Kidney (tissue), 14 donors: ENCODE data around the gene CYTH4. TPM values are rescaled to one million over a fixed set of nuclear protein-coding genes. Genes with fewer than 3 reads are reported as not detected.

Experiments used
- DNase-seq, 5 donors: peaks; one replicate each; pipeline ENCODE4 v3.0.0-alpha.2; 2013 to 2020
- FAIRE-seq: peaks from 2 replicates; lab custom pipeline; 2012; peaks lifted over from hg19 to GRCh38; lab: Jason Lieb, UNC
- H3K27ac ChIP-seq, 2 donors: one replicate each; pipeline ENCODE4 v1.7.0; 2013; ENCODE audit warnings: low read depth in 2 of 2, low read length in 2 of 2, inconsistent platforms in 1 of 2
- H3K27me3 ChIP-seq: one replicate; pipeline ENCODE4 v1.7.1; 2013; ENCODE audit warnings: low read length, inconsistent platforms; ENCODE audit not compliant: control insufficient read depth, insufficient read depth
- H3K36me3 ChIP-seq, 3 donors: one replicate each; pipeline versions ENCODE4 v1.7.0 to v1.7.1; 2013; ENCODE audit warnings: low read length in 3 of 3, control low read depth in 1 of 3, inconsistent platforms in 1 of 3; ENCODE audit not compliant: insufficient read depth in 3 of 3, control insufficient read depth in 2 of 3
- H3K4me1 ChIP-seq, 3 donors: one replicate each; pipeline versions ENCODE4 v1.7.0 to v1.7.1; 2013; ENCODE audit warnings: low read length in 3 of 3, inconsistent platforms in 1 of 3, low read depth in 1 of 3; ENCODE audit not compliant: control insufficient read depth in 2 of 3, insufficient read depth in 2 of 3
- H3K4me3 ChIP-seq, 3 donors: one replicate each; pipeline versions ENCODE4 v1.7.0 to v1.8.1; 2013; ENCODE audit warnings: low read length in 3 of 3, control low read depth in 1 of 3, inconsistent platforms in 1 of 3
- H3K9ac ChIP-seq, 3 donors: one replicate each; pipeline versions ENCODE4 v1.7.0 to v1.7.1; 2013; ENCODE audit warnings: low read length in 3 of 3, control low read depth in 1 of 3, inconsistent platforms in 1 of 3
- H3K9me3 ChIP-seq, 3 donors: one replicate each; pipeline versions ENCODE4 v1.7.0 to v1.7.1; 2013; ENCODE audit warnings: low read length in 3 of 3, control low read depth in 1 of 3, inconsistent platforms in 1 of 3; ENCODE audit not compliant: control insufficient read depth in 2 of 3, insufficient read depth in 1 of 3
- CTCF ChIP-seq: IDR thresholded peaks from 3 replicates; pipeline ENCODE4 v1.5.1; 2012; ENCODE audit warnings: mild to moderate bottlenecking, moderate library complexity, borderline replicate concordance; ENCODE audit not compliant: insufficient read depth; ENCODE audit errors: extremely low read depth
- intact Hi-C: fragments of 100-400 bp; cut with DNase I; formaldehyde crosslinking; loops from one replicate; pipeline ENCODE4 v1.11.1; 2022
- polyA plus RNA-seq: library from polyadenylated mRNA; stranded (reverse); fragments of 350-450 nt; fragmentation: Illumina TruSeq; extraction: RNeasy Lipid Tissue Mini Kit (QIAGEN cat#74804); gene quantifications from one replicate; pipeline ENCODE4 v1.2.3, GENCODE V29; 2014; ENCODE audit warnings: low read depth, low replicate concordance; ENCODE audit not compliant: insufficient read depth
- total RNA-seq: library from RNA; stranded (reverse); fragmentation: NEBNext Ultra II Directional; extraction: Animal tissue kit (Norgen Biotek cat#: 25700); gene quantifications from one replicate; pipeline ENCODE4 v1.2.1, GENCODE V29; 2021
- donor health status: control.
- donor health status: control.
- donor health status: control.
- donor health status: control.
- donor health status: control.
- donor health status: DM: yes; HTN: yes; CAD: no.
- donor health status: Normal renal cell carcinoma (clear cell type).

Gene CYTH4
- total and polyA plus RNA-seq, 2 donors from 2014 or later: 1.9 to 30.2 TPM

DNA sequence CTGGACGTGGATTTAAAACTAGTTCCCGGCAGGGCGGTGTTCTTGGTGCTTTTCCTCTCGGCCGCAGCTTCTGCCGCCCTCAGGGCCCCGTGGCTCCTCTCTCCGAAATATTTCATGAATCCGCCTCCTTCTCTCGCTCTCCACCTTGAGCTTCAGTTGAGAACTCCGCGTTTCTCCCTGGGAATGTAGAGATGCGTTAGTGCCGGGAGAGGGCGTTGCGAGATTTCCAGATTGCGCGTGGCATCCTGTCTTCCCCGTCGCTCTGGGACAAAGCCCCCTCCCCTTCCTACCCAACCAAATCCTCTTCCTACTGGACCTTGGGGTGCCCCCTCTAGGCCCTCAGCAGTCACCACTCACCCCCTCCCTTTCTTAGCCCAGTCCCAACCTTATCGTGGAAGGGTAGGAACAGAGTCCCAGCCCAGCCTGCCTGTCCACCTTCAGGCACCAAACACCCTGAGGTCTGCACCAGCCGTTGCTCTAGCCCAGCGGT lies 22.7 kb upstream of the CYTH4 start:
- DNase-seq: peak in 3 of 5 donors; percentile 38 to 81 (median 70)
- peaks cover 0 to 6% (median 0%) of the 10 kb centered on the region in 3 donors for H3K9me3 ChIP-seq
- intact Hi-C loops: no loop called here
- no peak for FAIRE-seq
- H3K27me3 ChIP-seq: no peaks in the 10 kb centered on the region
- no peak overlapping the region for H3K4me3 ChIP-seq
- H3K36me3 ChIP-seq: no peaks in the 10 kb centered on the region
- no peaks in the 10 kb centered on the region for H3K4me1 ChIP-seq
- no peak overlapping the region for H3K27ac ChIP-seq
- H3K9ac ChIP-seq: no peak overlapping the region
- TF ChIP-seq CTCF: peak; percentile 28

GRCh38 chr22:37260155-37260795 lies 22.0 kb upstream of the CYTH4 start:
- intact Hi-C loops: no loop called here
- no peak for DNase-seq
- H3K9me3 ChIP-seq: peaks cover 0 to 6% (median 0%) of the 10 kb centered on the region in 3 donors
- H3K27ac ChIP-seq: no peak overlapping the region
- FAIRE-seq: no peak
- H3K36me3 ChIP-seq: no peaks in the 10 kb centered on the region
- H3K4me3 ChIP-seq: no peak overlapping the region
- H3K4me1 ChIP-seq: no peaks in the 10 kb centered on the region
- H3K27me3 ChIP-seq: no peaks in the 10 kb centered on the region
- no peak overlapping the region for H3K9ac ChIP-seq
- no peak for TF ChIP-seq CTCF

- no peak overlapping the region for H3K27ac ChIP-seq
- no peaks in the 10 kb centered on the region for H3K4me1 ChIP-seq
- TF ChIP-seq CTCF: peak; percentile 75
- no peaks in the 10 kb centered on the region for H3K27me3 ChIP-seq
- H3K4me3 ChIP-seq: no peak overlapping the region
- DNase-seq (peak in 4 of 5 donors; percentile 68 to 77 (median 70)), FAIRE-seq (no peak)
- H3K9ac ChIP-seq: no peak overlapping the region
- peaks cover 0 to 6% (median 0%) of the 10 kb centered on the region in 3 donors for H3K9me3 ChIP-seq
- no peaks in the 10 kb centered on the region for H3K36me3 ChIP-seq
- intact Hi-C loops: no loop called here
These were observed 21.4 kb upstream of the CYTH4 start for GRCh38 chr22:37260901-37261336.
